CD14-positive monocyte (primary cell): ENCODE data around the gene NT5C1A. TPM values are rescaled to one million over a fixed set of nuclear protein-coding genes. Genes with fewer than 3 reads are reported as not detected.

ENCODE experiments used
- DNase-seq, 3 donors: peaks; one replicate each; pipeline ENCODE4 v3.0.0-alpha.2; 2011 to 2022
- H2AFZ ChIP-seq: 2 replicates; pipeline ENCODE4 v1.6.0; 2012; ENCODE audit warnings: mild to moderate bottlenecking, low read depth, low read length, inconsistent platforms; ENCODE audit not compliant: insufficient read depth, poor library complexity, severe bottlenecking
- H3K27ac ChIP-seq, 2 donors: 1 replicate in 1 of 2; 2 replicates in 1 of 2; pipeline ENCODE4 v1.5.1; 2012 to 2013; ENCODE audit warnings: low read length in 2 of 2, control low read depth in 1 of 2, inconsistent platforms in 1 of 2, low read depth in 1 of 2, mild to moderate bottlenecking in 1 of 2
- H3K27me3 ChIP-seq, 2 donors: one replicate each; pipeline versions ENCODE4 v1.6.0 to v1.6.1; 2011 to 2013; ENCODE audit warnings: low read length in 2 of 2; ENCODE audit not compliant: control insufficient read depth in 2 of 2, insufficient read depth in 2 of 2
- H3K36me3 ChIP-seq, 2 donors: replicated peaks in 1 of 2; 1 replicate in 1 of 2; 2 replicates in 1 of 2; pipeline versions ENCODE4 v1.5.1 to v1.6.1; 2012 to 2013; ENCODE audit warnings: low read length in 2 of 2, control low read depth in 1 of 2, inconsistent platforms in 1 of 2, mild to moderate bottlenecking in 1 of 2; ENCODE audit not compliant: insufficient read depth in 2 of 2, control insufficient read depth in 1 of 2
- H3K4me1 ChIP-seq, 2 donors: 1 replicate in 1 of 2; 2 replicates in 1 of 2; pipeline versions ENCODE4 v1.5.1 to v1.6.1; 2012 to 2013; ENCODE audit warnings: low read length in 2 of 2, control low read depth in 1 of 2, inconsistent platforms in 1 of 2, mild to moderate bottlenecking in 1 of 2, moderate library complexity in 1 of 2; ENCODE audit not compliant: insufficient read depth in 2 of 2, control insufficient read depth in 1 of 2
- H3K4me2 ChIP-seq: replicated peaks from 2 replicates; pipeline ENCODE3; 2012; ENCODE audit warnings: low read length, moderate library complexity, mild to moderate bottlenecking; ENCODE audit not compliant: poor library complexity, severe bottlenecking; ENCODE audit errors: extremely low read depth
- H3K4me3 ChIP-seq, 3 experiments: fragments of 200-600 bp in 1 of 3; sonication (generic) in 1 of 3; replicated peaks in 1 of 3; 1 replicate in 2 of 3; 2 replicates in 1 of 3; pipeline ENCODE4 v1.5.1; 2011 to 2013; ENCODE audit warnings: low read length in 3 of 3, mild to moderate bottlenecking in 3 of 3, control low read depth in 2 of 3, low read depth in 2 of 3, inconsistent platforms in 1 of 3, moderate library complexity in 1 of 3
- H3K79me2 ChIP-seq: 2 replicates; pipeline ENCODE4 v1.6.0; 2012; ENCODE audit warnings: mild to moderate bottlenecking, control low read depth, inconsistent platforms, low read length, moderate library complexity; ENCODE audit not compliant: insufficient read depth
- H3K9ac ChIP-seq: 2 replicates; pipeline ENCODE4 v1.6.0; 2017; ENCODE audit warnings: low read length, mild to moderate bottlenecking; ENCODE audit not compliant: insufficient read depth, poor library complexity, severe bottlenecking
- H3K9me3 ChIP-seq, 2 donors: replicated peaks in 1 of 2; 1 replicate in 1 of 2; 2 replicates in 1 of 2; pipeline versions ENCODE4 v1.5.1 to v1.6.1; 2012 to 2013; ENCODE audit warnings: low read length in 2 of 2, control low read depth in 1 of 2; ENCODE audit not compliant: control insufficient read depth in 1 of 2, insufficient read depth in 1 of 2
- H4K20me1 ChIP-seq: 2 replicates; pipeline ENCODE4 v1.6.0; 2012; ENCODE audit warnings: mild to moderate bottlenecking, low read length, control low read depth, moderate library complexity; ENCODE audit not compliant: insufficient read depth
- H3K27ac Mint-ChIP-seq, 7 donors: one replicate each; pipeline ENCODE4 v1.8.0; 2020; ENCODE audit warnings: mild to moderate bottlenecking in 7 of 7, mixed read lengths in 7 of 7, moderate library complexity in 6 of 7, inconsistent platforms in 2 of 7
- H3K27me3 Mint-ChIP-seq, 3 donors: one replicate each; pipeline ENCODE4 v1.8.0; 2021 to 2022; ENCODE audit warnings: low read depth in 3 of 3, mild to moderate bottlenecking in 3 of 3, mixed read lengths in 3 of 3, moderate library complexity in 3 of 3, inconsistent platforms in 1 of 3
- H3K36me3 Mint-ChIP-seq, 2 donors: one replicate each; pipeline ENCODE4 v1.8.0; 2020; ENCODE audit warnings: mixed read lengths in 2 of 2, inconsistent platforms in 1 of 2, mild to moderate bottlenecking in 1 of 2
- H3K4me1 Mint-ChIP-seq: one replicate; pipeline ENCODE4 v1.8.0; 2020; ENCODE audit warnings: mild to moderate bottlenecking, mixed read lengths
- H3K4me3 Mint-ChIP-seq, 2 donors: one replicate each; pipeline ENCODE4 v1.8.0; 2020; ENCODE audit warnings: mild to moderate bottlenecking in 2 of 2, mixed read lengths in 2 of 2, moderate library complexity in 1 of 2
- H3K9me3 Mint-ChIP-seq, 7 donors: one replicate each; pipeline ENCODE4 v1.8.0; 2020 to 2022; ENCODE audit warnings: mixed read lengths in 7 of 7, mild to moderate bottlenecking in 6 of 7, moderate library complexity in 6 of 7, inconsistent platforms in 2 of 7
- WGBS: methylation state at CpG from one replicate; pipeline ENCODE4 v1.1.5; 2013; ENCODE audit warnings: missing lambda C conversion rate; ENCODE audit not compliant: insufficient coverage; 5-methylcytosine and 5-hydroxymethylcytosine counted together
- intact Hi-C, 2 donors: fragments of 100-400 bp; cut with micrococcal nuclease; formaldehyde crosslinking; loops; one replicate each; pipeline versions ENCODE4 v1.15.0 to v1.15.1; 2023
- polyA minus RNA-seq: library from RNA; depleted of rRNA, polyadenylated mRNA; stranded (reverse); fragments of >200 nt; gene quantifications from 2 replicates; pipeline ENCODE4 v1.2.3, GENCODE V29; 2012
- polyA plus RNA-seq, 3 donors: library from polyadenylated mRNA; depleted of rRNA in 1 of 3; unstranded in 2 of 3; stranded (reverse) in 1 of 3; fragments of 300-500 nt in 2 of 3; fragments of >200 nt in 1 of 3; fragmentation: Illumina TruSeq in 2 of 3; gene quantifications; 1 replicate in 2 of 3; 2 replicates in 1 of 3; pipeline ENCODE4 v1.2.3, GENCODE V29; 2012 to 2021
- total RNA-seq, 12 experiments: library from RNA in 1 of 12; stranded (reverse) in 1 of 12; fragments of 120-200 nt in 1 of 12; gene quantifications; one replicate each; pipeline ENCODE4 v1.2.4 and lab custom pipeline; 2013 to 2026; ENCODE audit warnings: mixed read lengths in 6 of 12, inconsistent platforms in 1 of 12
- TF ChIP-seq, protein P1 (sequence below): fragments of 200-600 bp; IDR thresholded peaks from one replicate; pipeline ENCODE4 v1.8.0; 2022; ENCODE audit warnings: antibody characterized with exemption, mild to moderate bottlenecking

Gene NT5C1A
- not detected for total RNA-seq (2013)
- not detected for polyA plus RNA-seq
- not detected in 2 replicates for polyA minus RNA-seq
- 0 to 2.1 (median 0.04) reads per million in 11 experiments for total RNA-seq (lab: John Stamatoyannopoulos, UW)

DNA sequence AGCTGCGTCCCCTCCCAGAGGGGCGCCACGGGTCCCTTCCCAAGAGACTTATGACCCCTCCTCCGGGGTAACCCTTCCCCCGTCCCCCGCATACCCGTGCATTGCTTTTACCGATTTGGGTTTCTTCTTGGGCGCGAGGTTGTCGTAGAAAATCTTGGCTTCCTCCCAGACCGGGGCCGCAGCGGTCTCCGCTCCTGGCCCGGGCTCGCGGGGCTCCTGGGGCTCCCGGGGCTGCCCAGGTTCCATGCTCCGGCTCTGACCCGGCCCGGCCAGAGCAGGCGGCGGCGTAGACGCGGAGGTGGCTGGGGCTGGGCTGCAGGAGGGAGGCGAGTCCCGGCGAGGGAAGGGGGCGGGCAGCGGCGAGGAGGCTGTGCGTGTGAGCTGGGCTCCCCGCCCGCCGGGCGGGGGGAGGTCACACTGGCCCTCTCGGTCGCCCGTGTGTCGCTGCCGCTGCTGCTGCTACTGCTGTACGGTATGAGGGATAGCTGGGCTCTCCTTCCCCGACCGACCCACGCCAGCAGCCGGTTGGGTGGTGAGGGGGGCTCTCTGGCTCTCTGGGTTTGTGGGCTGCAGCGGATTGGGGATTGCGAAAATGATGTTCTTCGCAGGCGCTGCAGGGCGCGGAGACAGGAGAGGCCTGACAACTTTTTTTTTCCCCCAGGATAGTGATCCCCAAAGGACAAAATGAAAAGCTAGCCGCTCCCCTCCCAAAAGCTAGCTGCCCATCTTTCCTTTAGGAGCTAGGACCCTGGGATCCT, at the start of gene NT5C1A:
NT5C1A (minus strand) TSS at position 315 of the 758 bp plus-strand sequence; CDS start at position 246, 69 bp downstream.
- H3K4me3 Mint-ChIP-seq = peak within 1 kb of the TSS; percentile 72 to 89

DNA sequence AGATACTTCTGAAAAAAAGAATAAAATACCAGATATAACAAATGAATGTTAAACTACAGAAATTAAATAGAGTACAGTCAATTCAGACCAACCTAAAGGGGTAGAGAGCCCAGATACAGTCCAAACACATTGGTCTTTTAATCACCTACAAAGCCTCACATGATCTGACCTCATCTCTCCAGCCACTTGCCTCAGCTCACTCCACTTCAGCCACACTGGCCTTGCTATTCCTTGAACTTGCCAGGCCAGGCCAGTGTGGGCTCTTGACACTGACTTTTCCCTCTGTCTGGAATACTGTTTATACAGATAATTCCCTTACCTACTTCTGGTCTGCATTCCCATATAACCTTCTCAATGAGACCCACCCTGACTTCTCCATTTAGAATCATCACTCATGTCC, 49.8 kb upstream of the NT5C1A start:
- Histone ChIP-seq H3K4me3 (no peak overlapping the region), H3K9me3 (no peaks in the 10 kb centered on the region), H3K9ac (no peak overlapping the region), H3K79me2 (no peaks in the 10 kb centered on the region), H4K20me1 (no peaks in the 10 kb centered on the region), H2AFZ (no peak overlapping the region), H3K27ac (no peak overlapping the region), H3K4me2 (no peak overlapping the region), H3K27me3 (peaks cover 22 to 58% of the 10 kb centered on the region in 2 donors), H3K36me3 (no peaks in the 10 kb centered on the region), H3K4me1 (no peaks in the 10 kb centered on the region)
- no peak for DNase-seq
- H3K4me1 Mint-ChIP-seq = no peaks in the 10 kb centered on the region
- peaks cover 34 to 52% (median 45%) of the 10 kb centered on the region in 3 donors for H3K27me3 Mint-ChIP-seq
- intact Hi-C loops = loop anchor here (2.0 to 5.0 kb wide), 2 partner anchors 64 to 111 kb away; no protein-coding TSS in a partner anchor
- TF ChIP-seq, protein P1, sequence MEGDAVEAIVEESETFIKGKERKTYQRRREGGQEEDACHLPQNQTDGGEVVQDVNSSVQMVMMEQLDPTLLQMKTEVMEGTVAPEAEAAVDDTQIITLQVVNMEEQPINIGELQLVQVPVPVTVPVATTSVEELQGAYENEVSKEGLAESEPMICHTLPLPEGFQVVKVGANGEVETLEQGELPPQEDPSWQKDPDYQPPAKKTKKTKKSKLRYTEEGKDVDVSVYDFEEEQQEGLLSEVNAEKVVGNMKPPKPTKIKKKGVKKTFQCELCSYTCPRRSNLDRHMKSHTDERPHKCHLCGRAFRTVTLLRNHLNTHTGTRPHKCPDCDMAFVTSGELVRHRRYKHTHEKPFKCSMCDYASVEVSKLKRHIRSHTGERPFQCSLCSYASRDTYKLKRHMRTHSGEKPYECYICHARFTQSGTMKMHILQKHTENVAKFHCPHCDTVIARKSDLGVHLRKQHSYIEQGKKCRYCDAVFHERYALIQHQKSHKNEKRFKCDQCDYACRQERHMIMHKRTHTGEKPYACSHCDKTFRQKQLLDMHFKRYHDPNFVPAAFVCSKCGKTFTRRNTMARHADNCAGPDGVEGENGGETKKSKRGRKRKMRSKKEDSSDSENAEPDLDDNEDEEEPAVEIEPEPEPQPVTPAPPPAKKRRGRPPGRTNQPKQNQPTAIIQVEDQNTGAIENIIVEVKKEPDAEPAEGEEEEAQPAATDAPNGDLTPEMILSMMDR = no peak
- H3K27ac Mint-ChIP-seq = no peak overlapping the region
- peak overlapping the region in 1 of 2 donors; percentile 40 for H3K4me3 Mint-ChIP-seq
- H3K36me3 Mint-ChIP-seq = no peaks in the 10 kb centered on the region
- peaks cover 0 to 2% (median 0%) of the 10 kb centered on the region in 7 donors for H3K9me3 Mint-ChIP-seq

More for the DNA sequence above, at the start of gene NT5C1A:
- Histone ChIP-seq H3K36me3 (no peaks in the 10 kb centered on the region), H3K4me2 (peak within 1 kb of the TSS; percentile 72), H3K4me3 (peak within 1 kb of the TSS in 1 of 3 experiments; percentile 60), H3K9ac (peak within 1 kb of the TSS; percentile 27), H3K79me2 (no peaks in the 10 kb centered on the region), H3K27ac (no peak within 1 kb of the TSS), H3K27me3 (peaks cover 22 to 51% of the 10 kb centered on the region in 2 donors), H3K4me1 (peaks cover 15 to 17% of the 10 kb centered on the region in 2 donors), H4K20me1 (no peaks in the 10 kb centered on the region), H2AFZ (peak within 1 kb of the TSS; percentile 68), H3K9me3 (peaks cover 0 to 10% of the 10 kb centered on the region in 2 donors)
- WGBS = 1% methylated on average over 41 of the region's 55 CpGs
- DNase-seq = peak in 2 of 3 donors; percentile 9 to 19
- Mint-ChIP-seq H3K27ac (no peak within 1 kb of the TSS), H3K36me3 (peaks cover 0 to 6% of the 10 kb centered on the region in 2 donors), H3K4me1 (peaks cover 17% of the 10 kb centered on the region), H3K27me3 (peaks cover 37 to 67% (median 60%) of the 10 kb centered on the region in 3 donors), H3K9me3 (peaks cover 0 to 10% (median 2%) of the 10 kb centered on the region in 7 donors)
- intact Hi-C loops = no loop called here
- TF ChIP-seq, protein P1 = no peak
